ENCODE data around the gene OR8G1. TPM values are rescaled to one million over a fixed set of nuclear protein-coding genes. Genes with fewer than 3 reads are reported as not detected.

Gene OR8G1
- total and polyA plus RNA-seq, 2 donors, result not detected

GRCh38 chr11:124276081-124276480, 35.2 kb downstream of the OR8G1 start:
- Histone ChIP-seq H3K4me3 (ENCODE audit: low read depth, low read length) (no peak overlapping the region), H3K4me1 (ENCODE audit: insufficient read depth) (no peaks in the 10 kb centered on the region), H3K27ac (ENCODE audit: low read depth) (no peak overlapping the region), H3K36me3 (ENCODE audit: insufficient read depth) (no peaks in the 10 kb centered on the region)
- 44% methylated on average over 1 of the region's 1 CpG for WGBS
- no peak for DNase-seq (ENCODE audit: extremely low spot score)

- no peak overlapping the region for H3K4me3 ChIP-seq (ENCODE audit: low read depth, low read length)
- no peaks in the 10 kb centered on the region for H3K36me3 ChIP-seq (ENCODE audit: insufficient read depth)
- DNase-seq (ENCODE audit: extremely low spot score), result no peak
- 85% methylated on average over 3 of the region's 3 CpGs for WGBS
- no peaks in the 10 kb centered on the region for H3K4me1 ChIP-seq (ENCODE audit: insufficient read depth)
- no peak overlapping the region for H3K27ac ChIP-seq (ENCODE audit: low read depth)
Observed at GRCh38 chr11:124277207-124277606, 36.3 kb downstream of the OR8G1 start.

GRCh38 chr11:124277804-124278203, 36.9 kb downstream of the OR8G1 start:
- H3K4me1 ChIP-seq (ENCODE audit: insufficient read depth), result no peaks in the 10 kb centered on the region
- H3K36me3 ChIP-seq (ENCODE audit: insufficient read depth), result no peaks in the 10 kb centered on the region
- 78% methylated on average over 3 of the region's 3 CpGs for WGBS
- H3K27ac ChIP-seq (ENCODE audit: low read depth), result no peak overlapping the region
- no peak for DNase-seq (ENCODE audit: extremely low spot score)
- no peak overlapping the region for H3K4me3 ChIP-seq (ENCODE audit: low read depth, low read length)

- no peak overlapping the region for H3K27ac ChIP-seq (ENCODE audit: low read depth)
- H3K36me3 ChIP-seq (ENCODE audit: insufficient read depth), result no peaks in the 10 kb centered on the region
- 75% methylated on average over 2 of the region's 2 CpGs for WGBS
- H3K4me3 ChIP-seq (ENCODE audit: low read depth, low read length), result no peak overlapping the region
- DNase-seq (ENCODE audit: extremely low spot score), result no peak
- no peaks in the 10 kb centered on the region for H3K4me1 ChIP-seq (ENCODE audit: insufficient read depth)
Observed at GRCh38 chr11:124278261-124278660, 37.4 kb downstream of the OR8G1 start.

GRCh38 chr11:124285610-124286344, 44.9 kb downstream of the OR8G1 start:
- 52% methylated on average over 3 of the region's 3 CpGs for WGBS
- no peak overlapping the region for H3K4me3 ChIP-seq (ENCODE audit: low read depth, low read length)
- H3K4me1 ChIP-seq (ENCODE audit: insufficient read depth), result no peaks in the 10 kb centered on the region
- no peaks in the 10 kb centered on the region for H3K36me3 ChIP-seq (ENCODE audit: insufficient read depth)
- H3K27ac ChIP-seq (ENCODE audit: low read depth), result no peak overlapping the region
- DNase-seq (ENCODE audit: extremely low spot score), result no peak

GRCh38 chr11:124294687-124295086, 53.8 kb downstream of the OR8G1 start:
- no peaks in the 10 kb centered on the region for H3K4me1 ChIP-seq (ENCODE audit: insufficient read depth)
- no peak overlapping the region for H3K27ac ChIP-seq (ENCODE audit: low read depth)
- H3K36me3 ChIP-seq (ENCODE audit: insufficient read depth), result no peaks in the 10 kb centered on the region
- no peak overlapping the region for H3K4me3 ChIP-seq (ENCODE audit: low read depth, low read length)
- no peak for DNase-seq (ENCODE audit: extremely low spot score)
- WGBS, result 65% methylated on average over 1 of the region's 1 CpG

GRCh38 chr11:124296016-124296415, 55.1 kb downstream of the OR8G1 start:
- no peaks in the 10 kb centered on the region for H3K36me3 ChIP-seq (ENCODE audit: insufficient read depth)
- no peak overlapping the region for H3K27ac ChIP-seq (ENCODE audit: low read depth)
- no peak for DNase-seq (ENCODE audit: extremely low spot score)
- no peaks in the 10 kb centered on the region for H3K4me1 ChIP-seq (ENCODE audit: insufficient read depth)
- H3K4me3 ChIP-seq (ENCODE audit: low read depth, low read length), result no peak overlapping the region

GRCh38 chr11:124297921-124298320, 57.0 kb downstream of the OR8G1 start:
- Histone ChIP-seq H3K4me1 (ENCODE audit: insufficient read depth) (no peaks in the 10 kb centered on the region), H3K4me3 (ENCODE audit: low read depth, low read length) (no peak overlapping the region), H3K36me3 (ENCODE audit: insufficient read depth) (no peaks in the 10 kb centered on the region), H3K27ac (ENCODE audit: low read depth) (no peak overlapping the region)
- no peak for DNase-seq (ENCODE audit: extremely low spot score)
- 77% methylated on average over 4 of the region's 4 CpGs for WGBS

GRCh38 chr11:124301548-124301947, 60.7 kb downstream of the OR8G1 start:
- WGBS, result 73% methylated on average over 3 of the region's 3 CpGs
- no peak for DNase-seq (ENCODE audit: extremely low spot score)
- Histone ChIP-seq H3K4me3 (ENCODE audit: low read depth, low read length) (no peak overlapping the region), H3K36me3 (ENCODE audit: insufficient read depth) (no peaks in the 10 kb centered on the region), H3K4me1 (ENCODE audit: insufficient read depth) (no peaks in the 10 kb centered on the region), H3K27ac (ENCODE audit: low read depth) (no peak overlapping the region)

GRCh38 chr11:124302347-124303125, 61.6 kb downstream of the OR8G1 start:
- Histone ChIP-seq H3K4me3 (ENCODE audit: low read depth, low read length) (no peak overlapping the region), H3K36me3 (ENCODE audit: insufficient read depth) (no peaks in the 10 kb centered on the region), H3K27ac (ENCODE audit: low read depth) (no peak overlapping the region), H3K4me1 (ENCODE audit: insufficient read depth) (no peaks in the 10 kb centered on the region)
- WGBS, result 36% methylated on average over 3 of the region's 3 CpGs
- DNase-seq (ENCODE audit: extremely low spot score), result no peak

Other genes with a start within 250 kb of the OR8G1 start
- gene OR10G6, start 245.9 kb upstream of the OR8G1 start, total RNA-seq, result not detected
- not detected for gene OR10G6, start 245.9 kb upstream of the OR8G1 start, polyA plus RNA-seq
- gene OR10G4, start 228.1 kb upstream of the OR8G1 start, total RNA-seq, result not detected
- gene OR10G4, start 228.1 kb upstream of the OR8G1 start, polyA plus RNA-seq, result not detected
- gene OR10G9, start 218.1 kb upstream of the OR8G1 start, total RNA-seq, result not detected
- not detected for gene OR10G9, start 218.1 kb upstream of the OR8G1 start, polyA plus RNA-seq
- not detected for gene OR10G8, start 214.3 kb upstream of the OR8G1 start, total RNA-seq
- gene OR10G8, start 214.3 kb upstream of the OR8G1 start, polyA plus RNA-seq, result not detected
- not detected for gene OR10G7, start 199.8 kb upstream of the OR8G1 start, total RNA-seq
- gene OR10G7, start 199.8 kb upstream of the OR8G1 start, polyA plus RNA-seq, result not detected
- 36.2 TPM for gene VWA5A, start 125.6 kb upstream of the OR8G1 start, total RNA-seq
- gene VWA5A, start 125.6 kb upstream of the OR8G1 start, polyA plus RNA-seq, result 21.0 TPM
- not detected for gene OR10D3, start 57.8 kb upstream of the OR8G1 start, total RNA-seq
- not detected for gene OR10D3, start 57.8 kb upstream of the OR8G1 start, polyA plus RNA-seq
- gene OR8G5, start 15.3 kb downstream of the OR8G1 start, total RNA-seq, result not detected
- gene OR8G5, start 15.3 kb downstream of the OR8G1 start, polyA plus RNA-seq, result not detected
- not detected for gene OR8D1, start 72.9 kb downstream of the OR8G1 start, total RNA-seq
- gene OR8D1, start 72.9 kb downstream of the OR8G1 start, polyA plus RNA-seq, result not detected
- gene OR8D2, start 79.1 kb downstream of the OR8G1 start, total RNA-seq, result not detected
- not detected for gene OR8D2, start 79.1 kb downstream of the OR8G1 start, polyA plus RNA-seq
- not detected for gene OR8B2, start 143.4 kb downstream of the OR8G1 start, total RNA-seq
- gene OR8B2, start 143.4 kb downstream of the OR8G1 start, polyA plus RNA-seq, result not detected
- not detected for gene OR8B3, start 157.9 kb downstream of the OR8G1 start, total RNA-seq
- gene OR8B3, start 157.9 kb downstream of the OR8G1 start, polyA plus RNA-seq, result not detected
- not detected for gene OR8B4, start 183.8 kb downstream of the OR8G1 start, total RNA-seq
- gene OR8B4, start 183.8 kb downstream of the OR8G1 start, polyA plus RNA-seq, result not detected
- gene OR8B8, start 204.6 kb downstream of the OR8G1 start, total RNA-seq, result not detected
- gene OR8B8, start 204.6 kb downstream of the OR8G1 start, polyA plus RNA-seq, result not detected